Measurements from ENCODE around the gene AUH. TPM values are rescaled to one million over a fixed set of nuclear protein-coding genes. Genes with fewer than 3 reads are reported as not detected.

The AUH gene
- total and polyA plus RNA-seq, 9 of the 15 experiments (the other 6 are each of a cell fraction or from before 2014, with no cell fraction given): 3.4 to 29.0 (median 10.1) TPM

- TF ChIP-seq GABPB1 (CRISPR knock-in tag; IDR thresholded peaks at IDR 0.05) (no peak), NCOA6 (IDR thresholded peaks at IDR 0.05) (no peak), ZFPM2 (CRISPR knock-in tag; IDR thresholded peaks at IDR 0.05) (no peak), MCM7 (IDR thresholded peaks at IDR 0.05) (no peak), FOS (IDR thresholded peaks at IDR 0.05; ENCODE audit: extremely low read depth, insufficient read length) (no peak), BCOR (IDR thresholded peaks at IDR 0.05) (no peak), ZNF766 (CRISPR knock-in tag; conservative IDR thresholded peaks at IDR 0.05) (no peak), TRIM25 (IDR thresholded peaks at IDR 0.05; ENCODE audit: borderline replicate concordance) (no peak), PRMT5 (CRISPR knock-in tag; IDR thresholded peaks at IDR 0.05) (no peak), FOXA3 (CRISPR knock-in tag; conservative IDR thresholded peaks at IDR 0.05 in 1 of 2, IDR thresholded peaks at IDR 0.05 in 1 of 2) (no peak)
Observed at GRCh38 chr9:91186632-91187108, 175.0 kb downstream of the AUH start (continued).

GRCh38 chr9:91185193-91185886 lies 176.4 kb downstream of the AUH start:
- in situ Hi-C loops (cut with MboI) (no loop called here), intact Hi-C loops (cut with micrococcal nuclease) (no loop called here)
- H2AFZ ChIP-seq (ENCODE audit: low read depth, low read length): no peak overlapping the region
- WGBS (ENCODE audit: insufficient coverage, low coverage, missing lambda C conversion rate): 44% methylated on average over 3 of the region's 10 CpGs
- H3K27me3 ChIP-seq (ENCODE audit: control insufficient read depth in 2 of 2, insufficient read depth in 2 of 2, low read length in 2 of 2): no peaks in the 10 kb centered on the region
- peaks cover 5% of the 10 kb centered on the region for H3K9me3 ChIP-seq (replicated peaks; ENCODE audit: control insufficient read depth, insufficient read depth, low read depth, low read length)
- POLR2A ChIA-PET: interaction anchor here (0.7 kb wide), 1 partner anchor 8 kb away, joined by 4 read pairs; no protein-coding TSS in a partner anchor
- no peak for FAIRE-seq
- peaks cover 8 to 17% of the 10 kb centered on the region in 2 experiments; a peak in 4 of 5 replicates for H3K4me1 ChIP-seq (replicated peaks in 1 of 2; ENCODE audit: control insufficient read depth in 2 of 2, insufficient read depth in 2 of 2, low read length in 2 of 2)
- H4K20me1 ChIP-seq (replicated peaks; ENCODE audit: control insufficient read depth, insufficient read depth, low read length): no peaks in the 10 kb centered on the region
- no peak overlapping the region for H3K27ac ChIP-seq (ENCODE audit: extremely low read depth, low read depth, low read length)
- TF ChIP-seq BRF2 (IDR thresholded peaks at IDR 0.05; ENCODE audit: borderline replicate concordance, insufficient read depth, insufficient read length): no peak
- no peak overlapping the region for H3K4me2 ChIP-seq (ENCODE audit: insufficient read depth, low read length)
- H3K9me1 ChIP-seq (ENCODE audit: control insufficient read depth, insufficient read depth, low read length): no peaks in the 10 kb centered on the region
- CTCF ChIA-PET (ENCODE audit: low intra/inter-chr PET ratio): no interaction called here
- H3K36me3 ChIP-seq (ENCODE audit: control insufficient read depth, insufficient read depth, low read length): no peaks in the 10 kb centered on the region
- no peaks in the 10 kb centered on the region for H3K79me2 ChIP-seq (ENCODE audit: control insufficient read depth, insufficient read depth, low read length)
- no peak for ATAC-seq
- no peak overlapping the region for H3K4me3 ChIP-seq
- no TSS peak for BruUV-seq (replicated peaks)
- no peak overlapping the region for H3K9ac ChIP-seq (ENCODE audit: insufficient read depth in 1 of 2, low read depth in 2 of 2, low read length in 2 of 2)
- DNase-seq (ENCODE audit: extremely low read depth in 1 of 4, low spot score in 3 of 4): no peak

All from K562 (cell line).